GM18520 (cell line): Measurements from ENCODE around the gene ST6GALNAC6.
A peak's percentile ranks its signal among the peaks of the same experiment; 100 is the strongest.

Source experiments
- ATAC-seq: cut with Tn5 transposase; IDR thresholded peaks from one replicate; pipeline ENCODE4 v1.9.1; 2021; ENCODE audit not compliant: unreplicated experiment

Gene ST6GALNAC6

GRCh38 chr9:127934986-127935385 lies 35.6 kb upstream of the ST6GALNAC6 start:
- no peak for ATAC-seq

GRCh38 chr9:127934248-127934647 lies 34.8 kb upstream of the ST6GALNAC6 start:
- ATAC-seq: no peak

- no peak for ATAC-seq
Measured at GRCh38 chr9:127931092-127931881, 31.9 kb upstream of the ST6GALNAC6 start.

- ATAC-seq: peak; percentile 82
Measured at GRCh38 chr9:127930231-127931091, 31.1 kb upstream of the ST6GALNAC6 start, which contains the start of gene PIP5KL1. Gene PIP5KL1, minus strand, starts transcription at chr9:127930777. Its CDS starts 25 bp downstream, at chr9:127930752.

GRCh38 chr9:127929625-127929979 lies 30.2 kb upstream of the ST6GALNAC6 start:
- no peak for ATAC-seq

- ATAC-seq: no peak
Measured at GRCh38 chr9:127928676-127929624, 29.5 kb upstream of the ST6GALNAC6 start.

- ATAC-seq: no peak
Measured at GRCh38 chr9:127927988-127928675, 28.7 kb upstream of the ST6GALNAC6 start.

GRCh38 chr9:127927201-127927987 lies 28.0 kb upstream of the ST6GALNAC6 start:
- no peak for ATAC-seq

- no peak for ATAC-seq
Measured at GRCh38 chr9:127926906-127927200, 27.4 kb upstream of the ST6GALNAC6 start.

GRCh38 chr9:127925959-127926905 lies 26.8 kb upstream of the ST6GALNAC6 start:
- ATAC-seq: no peak

GRCh38 chr9:127924736-127925444 lies 25.5 kb upstream of the ST6GALNAC6 start:
- ATAC-seq: no peak

- ATAC-seq: no peak
Measured at GRCh38 chr9:127923771-127924170, 24.4 kb upstream of the ST6GALNAC6 start.

GRCh38 chr9:127923046-127923445 lies 23.6 kb upstream of the ST6GALNAC6 start:
- ATAC-seq: no peak

GRCh38 chr9:127921557-127922120 lies 22.2 kb upstream of the ST6GALNAC6 start:
- ATAC-seq: no peak

GRCh38 chr9:127920794-127921193 lies 21.4 kb upstream of the ST6GALNAC6 start:
- no peak for ATAC-seq

GRCh38 chr9:127919253-127919815 lies 19.9 kb upstream of the ST6GALNAC6 start:
- no peak for ATAC-seq
